NCI-H345 (cell line): Measurements from ENCODE around the gene RELL2.

Experiments used
- DNase-seq: peaks from one replicate; lab custom pipeline; 2025; lab: John Stamatoyannopoulos, UW

The RELL2 gene

DNA sequence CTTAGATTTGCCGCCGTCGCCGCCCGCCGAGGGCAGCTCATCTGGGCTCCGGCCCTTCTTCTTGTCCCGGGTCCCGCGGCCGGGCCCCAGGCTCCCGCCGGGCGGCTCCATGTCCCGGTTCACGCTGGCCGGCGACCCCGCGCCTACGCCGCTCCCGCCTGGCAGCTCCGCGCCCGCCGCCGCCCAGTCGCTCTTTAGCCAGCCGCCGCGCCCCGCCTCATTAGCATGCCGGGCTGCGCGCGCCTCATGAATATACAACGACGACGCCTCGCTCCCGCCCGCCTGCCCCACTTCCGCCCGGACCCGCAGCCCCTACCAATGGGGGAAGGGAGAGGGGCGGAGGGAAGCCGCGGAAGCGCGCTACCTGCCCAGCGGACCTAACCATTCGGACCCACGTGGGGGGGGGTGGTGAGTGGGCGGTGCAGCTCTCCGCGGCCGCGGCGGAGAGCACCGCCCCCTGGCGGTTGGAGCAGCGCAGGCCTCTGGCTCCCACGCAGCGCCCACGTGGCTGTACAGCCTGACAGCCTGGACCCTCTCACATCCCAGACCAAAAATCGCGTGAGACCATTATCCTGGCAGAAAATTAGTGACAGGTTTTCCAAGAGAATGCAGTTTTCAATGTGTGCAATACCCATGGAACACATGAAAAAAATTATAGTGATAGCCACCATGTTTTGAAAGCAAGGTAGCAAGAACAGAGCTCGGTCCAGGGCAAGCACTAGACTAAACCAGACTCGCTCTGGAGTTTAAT, 17.8 kb upstream of the RELL2 start, which contains the start of gene DIAPH1:
DIAPH1 (minus strand) TSS at position 197 of the 751 bp plus-strand sequence; CDS start at position 111, 86 bp downstream.
- DNase-seq: peak; percentile 99

DNA sequence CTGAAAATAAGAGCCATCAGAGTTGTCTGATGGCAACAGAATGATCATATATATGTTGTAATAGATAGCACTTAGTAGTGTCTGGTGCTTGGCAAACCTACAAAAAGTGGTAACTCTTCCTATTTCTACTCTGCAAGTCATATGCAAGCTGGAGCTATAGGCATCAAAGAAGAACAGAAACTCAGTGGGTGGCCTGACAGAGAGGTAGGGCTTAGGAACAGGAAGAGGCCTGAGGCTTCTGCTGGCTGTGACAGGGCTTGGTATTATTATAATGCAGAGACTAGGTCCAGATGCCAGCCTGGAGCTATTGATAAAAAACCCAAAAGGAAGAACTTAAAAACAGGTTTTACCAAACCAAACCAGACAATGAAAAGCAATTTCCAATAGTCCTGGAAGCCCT, 13.6 kb upstream of the RELL2 start:
- DNase-seq: no peak

DNA sequence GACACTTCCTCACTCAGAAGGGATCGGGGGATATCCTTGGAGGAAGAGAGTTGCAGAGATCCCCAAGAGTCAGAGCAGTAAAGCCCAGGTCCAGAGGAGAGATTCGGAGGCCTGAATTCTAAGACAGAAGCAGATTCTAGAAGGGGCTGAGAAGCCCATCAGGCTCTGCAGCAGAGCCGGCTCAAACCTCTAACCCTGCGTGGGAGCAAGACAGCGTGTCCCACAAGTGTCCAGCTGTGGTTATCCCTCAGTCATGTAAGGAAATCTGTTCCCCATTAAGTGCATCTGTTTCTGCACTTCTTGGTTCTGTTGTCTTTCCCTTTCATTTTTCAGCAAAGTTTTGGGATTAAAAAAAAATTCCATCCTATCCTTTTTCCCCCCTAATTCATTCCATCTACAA, 13.2 kb upstream of the RELL2 start:
- no peak for DNase-seq

DNA sequence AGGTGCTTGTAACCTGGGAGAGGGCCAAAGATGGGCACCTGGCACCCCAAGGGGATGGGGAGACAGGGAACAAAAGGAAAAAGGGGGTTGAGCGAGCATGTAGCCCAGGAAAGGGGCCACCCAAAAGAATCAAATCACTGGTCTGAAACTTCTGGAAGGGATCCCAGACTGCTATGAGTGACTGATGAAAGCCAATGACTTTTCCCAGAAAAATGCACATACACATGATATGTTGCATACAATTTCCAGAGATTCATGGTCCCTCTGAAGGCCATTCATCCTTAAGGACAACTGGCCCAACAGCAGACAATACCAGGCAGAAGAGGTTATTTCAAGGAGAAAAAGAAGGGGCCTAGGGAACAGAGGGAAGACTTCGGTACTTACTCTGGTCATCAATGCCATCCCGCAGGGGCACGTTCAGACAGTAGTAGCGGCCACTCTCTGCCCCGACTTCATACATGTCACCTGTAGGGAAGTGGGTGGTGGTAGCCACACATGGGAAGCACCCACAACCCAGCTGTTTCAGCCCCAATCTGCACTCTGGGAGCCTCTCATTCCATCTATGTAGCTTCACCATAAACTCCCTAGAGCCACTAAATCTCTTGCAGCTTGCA, 8.5 kb upstream of the RELL2 start:
- no peak for DNase-seq

DNA sequence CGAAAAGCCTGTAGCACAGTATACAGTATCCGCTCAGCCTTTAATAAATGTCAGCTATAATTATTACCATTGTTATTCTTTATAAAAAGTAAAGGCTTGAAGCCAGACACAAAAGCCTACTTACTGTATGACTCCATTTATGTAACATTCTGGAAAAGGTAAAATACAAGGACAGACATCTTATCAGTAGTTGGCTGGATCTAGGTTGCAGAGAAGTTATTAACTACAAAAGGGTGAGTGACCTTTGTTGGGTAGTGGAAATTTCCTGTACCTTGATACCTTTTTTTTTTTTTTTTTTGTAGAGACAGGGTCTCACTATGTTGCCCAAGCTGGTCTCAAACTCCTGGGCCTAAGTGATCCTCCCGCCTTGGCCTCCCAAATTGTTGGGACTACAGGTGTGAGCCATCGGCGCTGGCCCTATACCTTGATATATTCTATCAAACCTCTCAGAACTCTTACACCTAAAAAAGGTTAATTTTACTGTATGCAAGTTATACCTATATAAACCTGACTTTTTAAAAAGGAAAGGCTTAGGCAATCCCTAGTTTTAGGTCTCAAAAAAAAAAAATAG, 6.1 kb upstream of the RELL2 start:
- DNase-seq: no peak

DNA sequence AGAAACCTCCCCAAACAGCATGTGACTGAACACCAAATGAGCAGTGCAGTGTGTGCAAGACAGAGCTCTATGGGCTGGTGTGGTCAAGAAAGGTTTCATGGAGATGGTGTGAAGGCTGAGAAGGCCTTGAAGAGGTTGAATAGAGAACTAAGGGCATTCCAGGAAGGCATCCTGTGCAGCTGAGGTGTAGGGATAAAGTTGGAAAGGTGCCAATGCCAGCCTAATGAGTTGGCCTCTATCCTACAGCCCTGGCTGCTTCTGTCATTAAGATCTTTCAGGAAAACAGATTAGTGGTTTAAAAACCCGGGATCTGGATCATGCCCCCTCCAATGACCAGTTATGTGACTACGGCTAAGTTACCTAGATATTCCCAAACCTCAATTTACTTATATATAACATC, 4.1 kb upstream of the RELL2 start:
- peak; percentile 36 for DNase-seq

DNA sequence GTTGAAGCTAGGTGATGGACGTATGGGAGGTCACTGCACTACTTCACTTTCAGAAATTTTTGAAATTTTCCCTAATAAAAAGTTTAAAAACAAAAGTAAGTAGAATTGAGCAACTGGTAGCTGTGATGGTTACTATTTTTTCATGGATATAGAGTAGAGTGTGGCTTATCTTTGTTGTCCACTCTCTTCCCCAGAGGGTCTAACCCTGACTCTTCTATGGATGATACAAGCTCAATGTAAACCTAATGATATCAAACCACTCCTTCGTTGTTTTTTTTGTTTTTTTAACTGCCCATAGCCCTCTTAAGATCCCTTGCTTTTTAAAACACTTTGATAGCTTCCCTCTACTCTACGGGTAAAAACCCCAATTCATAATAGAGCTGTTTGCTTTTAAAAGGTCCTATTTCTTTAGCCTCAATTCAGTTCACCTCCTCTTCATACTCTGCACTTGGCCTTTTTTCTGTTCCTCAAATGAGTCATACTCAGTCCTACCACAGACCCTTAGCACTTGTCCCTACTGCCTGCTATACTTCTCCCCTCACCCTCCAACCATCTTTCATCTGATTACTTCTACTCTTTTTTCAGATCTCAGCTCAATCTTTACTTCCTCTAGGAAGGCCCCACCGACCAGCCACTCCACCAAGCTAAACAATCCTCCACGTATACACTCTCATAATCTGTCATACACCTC, 2.8 kb upstream of the RELL2 start:
- no peak for DNase-seq

DNA sequence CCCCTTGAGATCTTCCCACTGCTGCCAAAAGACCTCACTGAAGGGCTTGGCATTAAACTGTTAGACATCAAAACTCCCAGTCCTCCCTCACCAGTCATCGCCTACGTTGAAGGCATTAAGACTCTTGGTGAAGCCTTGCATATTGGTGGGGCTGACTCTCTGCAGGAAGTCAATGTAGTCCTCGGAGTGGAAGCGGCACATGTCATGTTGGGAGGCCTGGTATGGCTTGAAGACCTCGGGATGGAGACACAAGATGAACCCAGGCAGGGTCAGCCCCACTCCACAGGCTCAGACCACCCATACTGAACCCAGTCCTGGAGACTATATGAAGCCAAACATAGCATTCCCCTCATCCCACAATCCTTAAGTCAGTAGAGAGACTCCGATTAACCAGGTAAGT, 2.1 kb upstream of the RELL2 start:
- no peak for DNase-seq

DNA sequence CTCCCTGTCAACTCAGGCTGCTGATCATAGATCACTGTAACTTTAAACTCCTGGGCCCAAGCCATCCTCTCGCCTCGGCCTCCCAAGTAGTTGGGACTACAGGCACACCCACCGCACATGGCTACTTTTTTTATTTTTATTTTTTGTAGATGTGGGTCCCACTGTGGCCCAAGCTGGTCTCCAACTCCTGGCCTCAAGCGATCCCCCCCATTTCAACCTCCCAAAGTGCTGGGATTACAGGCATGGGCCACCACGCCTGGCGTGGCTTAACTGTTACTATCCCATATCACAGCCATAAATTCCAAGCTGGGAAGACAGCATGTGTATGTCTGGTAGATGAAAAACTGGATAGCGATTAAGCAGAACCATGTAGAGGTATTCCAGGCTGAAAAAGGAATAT, 1.2 kb upstream of the RELL2 start:
- DNase-seq: no peak

DNA sequence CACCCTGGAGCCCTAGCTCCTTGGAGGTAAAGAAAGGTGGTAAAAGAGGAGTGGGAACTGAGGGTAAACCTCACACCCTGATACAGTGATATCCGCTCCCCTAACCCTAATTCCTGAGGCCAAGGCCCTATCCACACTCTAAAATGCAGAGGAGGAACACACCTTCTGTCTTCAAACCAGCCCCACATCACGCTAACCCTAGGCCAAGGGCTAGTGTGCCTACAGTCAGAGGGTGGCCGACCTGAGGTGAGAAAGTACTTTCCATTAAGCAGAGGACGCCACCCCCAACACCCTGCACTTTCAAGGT, 738 bp upstream of the RELL2 start:
- no peak for DNase-seq

DNA sequence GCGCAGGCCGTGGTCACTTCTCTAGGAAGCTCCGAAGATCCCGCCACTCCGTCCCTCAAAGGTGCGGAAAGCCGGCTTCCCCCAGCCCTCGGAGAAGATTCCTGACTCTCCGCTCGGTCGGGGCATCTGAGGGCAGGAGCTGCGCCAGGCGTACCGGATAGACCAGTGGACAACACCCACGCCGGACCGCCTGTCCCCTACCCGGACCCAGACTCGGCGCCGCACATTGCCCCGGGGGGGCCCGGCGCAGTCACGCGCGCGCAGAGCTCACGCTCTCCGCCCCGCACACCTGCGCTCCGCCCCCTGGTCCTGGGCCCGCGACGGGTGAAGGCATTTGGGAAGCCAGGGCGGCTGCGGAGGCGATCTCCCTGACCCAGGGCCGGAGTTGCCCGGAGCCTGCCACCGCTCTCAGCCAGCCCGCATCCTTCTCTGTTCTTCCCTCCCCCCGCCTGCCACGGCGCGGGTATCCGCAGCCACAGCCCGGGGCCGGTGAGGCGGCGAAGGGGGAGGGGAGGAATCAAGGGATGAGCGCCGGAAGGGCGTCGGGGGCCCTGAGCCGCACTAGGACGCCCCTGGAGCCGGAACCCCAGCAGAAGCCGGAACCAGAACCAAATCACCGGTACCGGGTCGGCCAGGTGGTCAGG, 448 bp downstream of the RELL2 start:
- DNase-seq: peak; percentile 55

DNA sequence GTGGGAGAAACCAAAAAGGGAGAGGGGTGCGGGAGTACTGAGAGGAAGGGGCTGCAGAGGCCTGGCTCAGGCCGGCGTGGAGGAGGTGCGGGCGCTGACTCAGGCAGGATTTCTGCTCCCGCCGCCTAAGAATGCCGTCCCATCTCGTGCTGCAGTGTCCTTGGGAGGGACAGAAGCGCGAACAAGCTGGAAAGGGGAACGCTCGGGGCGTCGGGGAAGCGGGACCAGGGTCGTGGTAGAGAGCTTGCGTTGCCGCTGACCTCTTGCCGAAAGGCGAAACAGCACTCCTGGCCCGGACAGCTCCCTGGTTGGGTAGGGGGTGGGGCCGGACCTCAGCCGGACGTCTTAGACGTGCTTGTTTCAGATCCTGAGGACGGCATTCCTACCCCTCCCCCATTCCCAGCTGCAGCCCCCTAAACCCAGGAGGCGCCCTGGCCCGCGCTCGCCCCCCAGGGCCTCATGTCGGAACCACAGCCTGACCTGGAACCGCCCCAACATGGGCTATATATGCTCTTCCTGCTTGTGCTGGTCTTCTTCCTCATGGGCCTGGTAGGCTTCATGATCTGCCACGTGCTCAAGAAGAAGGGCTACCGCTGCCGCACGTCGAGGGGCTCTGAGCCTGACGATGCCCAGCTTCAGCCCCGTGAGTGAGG, 1.1 kb downstream of the RELL2 start:
- peak; percentile 22 for DNase-seq

DNA sequence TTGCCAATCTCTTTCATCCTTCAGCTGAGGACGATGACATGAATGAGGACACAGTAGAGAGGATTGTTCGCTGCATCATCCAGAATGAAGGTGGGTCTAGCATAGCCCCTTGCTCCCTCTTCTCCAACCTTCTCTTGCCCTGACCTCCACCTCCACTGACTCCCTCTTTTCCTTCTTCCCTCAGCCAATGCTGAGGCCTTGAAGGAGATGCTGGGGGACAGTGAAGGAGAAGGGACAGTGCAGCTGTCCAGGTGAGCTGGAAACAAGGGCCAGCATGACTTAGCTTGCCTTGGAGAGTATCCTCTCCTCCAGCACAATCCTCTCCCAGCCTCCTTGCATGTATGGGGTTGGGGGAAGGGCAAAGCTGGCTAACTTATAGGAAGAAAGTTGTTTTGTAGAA, 2.0 kb downstream of the RELL2 start:
- DNase-seq: no peak

DNA sequence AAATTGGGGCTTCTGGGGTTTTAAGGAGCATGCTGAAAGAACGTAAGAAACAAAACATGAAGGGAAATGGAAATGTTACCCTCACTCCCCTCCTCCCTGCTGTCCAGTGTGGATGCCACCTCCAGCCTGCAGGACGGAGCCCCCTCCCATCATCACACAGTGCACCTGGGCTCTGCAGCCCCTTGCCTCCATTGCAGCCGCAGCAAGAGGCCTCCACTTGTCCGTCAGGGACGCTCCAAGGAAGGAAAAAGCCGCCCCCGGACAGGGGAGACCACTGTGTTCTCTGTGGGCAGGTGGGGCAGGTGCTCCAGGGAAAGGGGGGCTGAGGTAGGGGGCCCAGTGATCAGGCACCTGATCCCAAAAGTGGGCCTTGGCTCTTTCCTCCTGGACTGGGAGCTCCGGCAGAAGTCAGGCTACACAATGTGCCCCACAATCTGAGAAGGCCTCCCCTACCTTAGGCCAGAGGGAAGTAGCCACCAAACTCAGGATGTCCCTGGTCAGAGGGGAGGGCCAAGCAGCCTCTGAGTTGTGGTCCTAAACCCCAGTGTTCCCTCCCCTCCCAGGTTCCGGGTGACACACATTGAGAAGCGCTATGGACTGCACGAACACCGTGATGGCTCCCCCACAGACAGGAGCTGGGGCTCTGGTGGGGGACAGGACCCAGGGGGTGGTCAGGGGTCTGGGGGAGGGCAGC, 2.7 kb downstream of the RELL2 start:
- DNase-seq: no peak

DNA sequence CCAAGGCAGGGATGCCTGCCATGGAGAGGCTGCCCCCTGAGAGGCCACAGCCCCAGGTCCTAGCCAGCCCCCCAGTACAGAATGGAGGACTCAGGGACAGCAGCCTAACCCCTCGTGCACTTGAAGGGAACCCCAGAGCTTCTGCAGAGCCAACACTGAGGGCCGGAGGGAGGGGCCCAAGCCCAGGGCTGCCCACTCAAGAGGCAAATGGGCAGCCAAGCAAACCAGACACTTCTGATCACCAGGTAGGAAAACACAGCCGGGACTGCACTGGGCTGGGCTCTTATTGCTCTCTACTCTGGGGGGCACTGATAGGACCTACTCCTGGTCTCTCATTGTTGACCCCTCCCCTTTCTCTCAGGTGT, 3.2 kb downstream of the RELL2 start:
- no peak for DNase-seq

DNA sequence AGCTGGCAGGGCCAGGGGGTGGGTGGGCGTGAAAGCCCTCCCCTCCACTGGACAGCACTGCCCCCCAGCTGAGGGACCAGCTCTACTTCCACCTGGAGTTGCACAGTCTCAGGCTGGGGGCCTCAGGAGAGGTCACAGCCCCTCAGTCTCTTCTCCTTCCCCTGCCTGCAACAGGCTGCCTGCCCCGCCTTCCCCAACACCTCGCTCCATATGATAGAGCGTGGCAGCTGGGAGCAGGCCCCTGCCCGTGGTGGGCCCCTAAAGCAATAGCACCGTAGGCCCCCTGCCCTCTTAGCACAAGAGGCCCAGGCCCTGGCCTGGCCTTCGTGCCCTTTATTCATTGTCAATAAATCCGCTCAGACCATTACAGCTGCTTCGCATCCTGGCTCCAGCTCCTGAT, 3.9 kb downstream of the RELL2 start:
- DNase-seq: no peak

DNA sequence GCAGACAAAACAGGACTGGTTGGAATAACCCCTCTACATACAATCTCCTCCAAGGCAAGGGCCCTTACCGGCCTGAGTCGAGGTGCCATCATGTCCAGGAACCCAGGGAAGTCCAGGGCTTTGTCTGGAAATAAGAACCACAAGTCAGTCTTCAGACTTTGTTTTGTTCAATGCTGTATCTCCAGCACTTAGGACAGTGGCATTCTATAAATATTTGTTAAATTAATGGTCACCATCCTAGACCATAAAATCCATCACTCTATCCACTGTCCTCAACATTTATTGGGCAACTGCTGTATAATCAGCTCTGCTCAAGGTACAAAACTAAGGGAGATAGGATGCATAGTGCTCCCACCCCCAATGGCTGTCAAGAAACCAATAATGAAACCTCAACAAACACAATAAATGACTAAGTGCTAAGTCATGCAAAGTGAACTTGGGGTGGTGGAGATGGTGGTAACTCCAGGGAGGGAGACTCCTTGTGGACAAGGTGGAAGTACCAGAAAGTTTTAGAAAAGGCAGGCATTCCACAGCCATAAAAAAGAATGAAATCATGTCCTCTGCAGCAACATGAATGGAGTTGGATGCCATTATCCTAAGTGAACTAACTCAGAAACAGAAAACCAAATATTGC, 5.0 kb downstream of the RELL2 start:
- no peak for DNase-seq

DNA sequence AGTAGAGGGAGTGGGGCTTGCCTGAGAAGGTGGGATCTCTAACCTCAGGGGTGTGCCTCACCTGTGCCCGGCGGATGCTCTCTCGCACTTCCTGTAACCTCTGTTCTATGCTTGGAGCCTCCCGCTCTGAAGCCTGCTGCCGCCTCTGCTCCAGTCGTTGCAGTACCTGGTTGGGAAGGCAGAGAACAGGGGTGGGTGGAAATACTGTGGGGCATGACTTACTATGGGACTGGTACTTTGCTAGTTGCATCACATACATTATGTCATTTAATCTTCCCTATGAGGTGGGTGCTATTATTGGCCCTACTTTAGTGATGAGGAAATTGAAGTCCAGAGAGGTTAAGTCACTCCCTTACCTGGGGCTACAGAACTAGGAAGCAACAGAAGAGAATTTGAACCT, 9.2 kb downstream of the RELL2 start:
- DNase-seq: no peak

DNA sequence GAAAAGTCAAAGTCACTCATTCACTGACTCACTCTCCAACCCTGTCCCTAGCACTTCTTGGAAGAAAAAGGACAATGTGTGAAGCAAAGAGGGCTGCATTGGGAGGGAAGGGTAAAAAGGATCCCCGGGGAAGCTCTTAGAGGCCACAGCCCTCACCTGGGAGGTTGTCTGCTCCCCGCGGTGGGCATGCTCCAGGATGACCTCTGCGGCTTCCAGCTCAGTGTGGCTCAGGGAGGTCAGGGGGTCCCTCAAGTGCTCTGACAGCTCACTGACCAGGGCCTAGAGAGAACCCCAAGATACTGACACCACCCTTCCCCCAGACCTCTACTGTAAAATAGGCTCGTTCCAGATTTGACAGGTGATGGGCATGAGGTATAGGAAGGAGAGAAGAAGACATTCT, 10.4 kb downstream of the RELL2 start:
- no peak for DNase-seq

DNA sequence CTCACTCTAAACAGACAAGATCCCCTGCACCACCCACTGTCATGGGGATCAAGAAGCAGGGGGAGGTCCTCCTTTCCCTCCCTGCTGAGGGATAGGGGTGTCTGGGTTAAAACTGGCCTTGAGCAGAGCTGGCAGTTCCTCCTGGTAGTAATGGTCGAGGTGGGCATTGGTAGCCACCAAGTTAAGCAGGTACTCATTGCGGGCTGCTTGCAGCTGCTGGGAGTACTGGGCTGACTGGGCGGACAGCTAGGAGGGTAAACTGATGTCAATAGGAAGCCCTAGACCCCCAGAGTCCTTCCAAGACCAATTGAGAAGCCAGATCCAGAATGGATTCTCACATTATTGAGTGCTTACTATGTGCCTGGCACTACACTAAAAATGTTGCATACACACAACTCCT, 11.1 kb downstream of the RELL2 start:
- no peak for DNase-seq

DNA sequence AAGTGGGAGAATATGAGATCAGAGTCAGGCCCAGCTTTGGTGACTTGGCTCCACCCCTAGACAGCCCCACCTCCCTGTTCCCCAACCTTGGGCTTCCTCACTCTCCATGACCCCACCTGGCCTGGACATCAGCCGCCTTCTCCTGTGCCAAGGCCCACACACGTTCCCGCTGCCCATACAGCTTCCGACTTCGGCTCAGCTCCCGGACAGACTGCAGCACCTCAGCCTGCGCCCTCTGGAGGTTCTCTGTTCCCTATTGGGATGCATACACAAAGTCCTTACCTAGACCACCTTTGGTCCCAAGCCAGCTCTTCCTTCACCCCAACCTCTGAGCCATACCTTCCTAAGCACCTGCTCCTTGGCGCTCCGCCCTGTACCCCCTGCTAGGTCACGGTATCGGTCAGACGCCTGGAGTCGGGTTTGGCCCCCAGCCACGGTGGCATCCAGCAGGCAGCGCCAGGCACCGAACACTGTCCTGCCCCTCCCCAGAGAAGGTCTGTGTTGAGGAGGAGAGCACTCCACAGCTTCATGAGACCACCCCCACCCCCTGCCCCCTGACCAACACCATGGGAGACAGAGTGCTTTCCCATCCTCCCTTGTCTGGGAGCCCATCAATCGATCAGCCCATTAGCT, 12.4 kb downstream of the RELL2 start:
- DNase-seq: no peak
